Fibroblast of lung (primary cell): ENCODE measurements around the gene ALOX12.

Experiments
- EZH2 ChIP-seq: IDR thresholded peaks from 2 replicates; pipeline ENCODE4 v1.5.1; 2012; ENCODE audit warnings: low read length, control low read depth, mild to moderate bottlenecking; ENCODE audit errors: missing control alignments
- TF ChIP-seq, protein P1 (sequence below), 2 donors: IDR thresholded peaks in 1 of 2; conservative IDR thresholded peaks in 1 of 2; 1 replicate in 1 of 2; 2 replicates in 1 of 2; pipeline ENCODE4 v1.5.1; 2011 to 2012; ENCODE audit warnings: low read length in 2 of 2, control low read depth in 1 of 2, inconsistent platforms in 1 of 2, low read depth in 1 of 2, mild to moderate bottlenecking in 1 of 2

DNA sequence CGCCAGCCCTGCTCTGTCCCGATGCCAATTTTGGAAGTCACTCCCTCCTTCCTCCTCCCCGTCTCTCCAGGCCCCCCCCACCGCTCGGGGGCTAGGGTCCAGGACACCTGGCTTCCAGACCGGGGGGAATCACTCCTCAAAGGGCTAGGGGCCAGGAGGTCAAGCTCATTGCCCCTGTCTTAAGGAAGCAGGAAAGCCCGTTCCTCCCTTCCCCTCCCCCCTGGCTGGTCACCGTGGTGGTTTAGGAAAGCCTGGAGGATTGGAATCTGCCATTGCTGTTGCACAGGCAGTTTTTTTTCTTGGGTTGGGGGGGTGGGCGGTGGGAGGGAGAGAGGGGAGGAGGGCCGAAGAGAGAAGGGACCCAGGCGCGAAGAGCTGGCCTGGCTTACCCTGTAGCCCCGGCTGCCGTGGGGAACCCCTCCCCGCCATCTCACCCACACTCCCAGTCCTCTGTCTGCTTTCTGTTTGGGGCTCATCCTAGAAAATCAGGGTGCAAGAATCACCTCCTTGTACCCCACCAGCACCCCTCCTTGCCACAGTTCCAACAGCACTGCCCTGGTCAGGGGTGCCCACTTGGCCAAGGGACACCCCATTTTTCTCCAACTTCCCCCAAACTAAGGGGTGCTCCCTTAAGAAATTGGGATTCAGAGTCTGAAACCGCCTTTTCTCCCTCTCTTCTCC, 24.1 kb downstream of the ALOX12 start:
- TF ChIP-seq EZH2 = no peak
- TF ChIP-seq, protein P1, sequence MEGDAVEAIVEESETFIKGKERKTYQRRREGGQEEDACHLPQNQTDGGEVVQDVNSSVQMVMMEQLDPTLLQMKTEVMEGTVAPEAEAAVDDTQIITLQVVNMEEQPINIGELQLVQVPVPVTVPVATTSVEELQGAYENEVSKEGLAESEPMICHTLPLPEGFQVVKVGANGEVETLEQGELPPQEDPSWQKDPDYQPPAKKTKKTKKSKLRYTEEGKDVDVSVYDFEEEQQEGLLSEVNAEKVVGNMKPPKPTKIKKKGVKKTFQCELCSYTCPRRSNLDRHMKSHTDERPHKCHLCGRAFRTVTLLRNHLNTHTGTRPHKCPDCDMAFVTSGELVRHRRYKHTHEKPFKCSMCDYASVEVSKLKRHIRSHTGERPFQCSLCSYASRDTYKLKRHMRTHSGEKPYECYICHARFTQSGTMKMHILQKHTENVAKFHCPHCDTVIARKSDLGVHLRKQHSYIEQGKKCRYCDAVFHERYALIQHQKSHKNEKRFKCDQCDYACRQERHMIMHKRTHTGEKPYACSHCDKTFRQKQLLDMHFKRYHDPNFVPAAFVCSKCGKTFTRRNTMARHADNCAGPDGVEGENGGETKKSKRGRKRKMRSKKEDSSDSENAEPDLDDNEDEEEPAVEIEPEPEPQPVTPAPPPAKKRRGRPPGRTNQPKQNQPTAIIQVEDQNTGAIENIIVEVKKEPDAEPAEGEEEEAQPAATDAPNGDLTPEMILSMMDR (conservative IDR thresholded peaks at IDR 0.05 in 1 of 2, IDR thresholded peaks at IDR 0.05 in 1 of 2; ENCODE audit: low read depth in 1 of 2, low read length in 2 of 2) = no peak
